Prostate gland (tissue), 2 donors: ENCODE measurements around the gene C2orf15.

ENCODE experiments used
- CTCF ChIP-seq, 4 experiments: fragments of 200-600 bp in 2 of 4; fragments of 450-650 bp in 2 of 4; sonication (generic) in 2 of 4; IDR thresholded peaks; 1 replicate in 3 of 4; 2 replicates in 1 of 4; pipeline ENCODE4 v1.5.1; 2016 to 2019; ENCODE audit warnings: antibody characterized with exemption in 4 of 4, mild to moderate bottlenecking in 2 of 4, moderate library complexity in 2 of 4
- POLR2A ChIP-seq: fragments of 450-650 bp; IDR thresholded peaks from one replicate; pipeline ENCODE4 v1.6.1; 2016; ENCODE audit warnings: antibody characterized with exemption, mild to moderate bottlenecking
- POLR2AphosphoS5 ChIP-seq: sonication (generic); formaldehyde crosslinking; IDR thresholded peaks from one replicate; pipeline ENCODE4 v1.6.1; 2017; ENCODE audit warnings: antibody characterized with exemption

DNA sequence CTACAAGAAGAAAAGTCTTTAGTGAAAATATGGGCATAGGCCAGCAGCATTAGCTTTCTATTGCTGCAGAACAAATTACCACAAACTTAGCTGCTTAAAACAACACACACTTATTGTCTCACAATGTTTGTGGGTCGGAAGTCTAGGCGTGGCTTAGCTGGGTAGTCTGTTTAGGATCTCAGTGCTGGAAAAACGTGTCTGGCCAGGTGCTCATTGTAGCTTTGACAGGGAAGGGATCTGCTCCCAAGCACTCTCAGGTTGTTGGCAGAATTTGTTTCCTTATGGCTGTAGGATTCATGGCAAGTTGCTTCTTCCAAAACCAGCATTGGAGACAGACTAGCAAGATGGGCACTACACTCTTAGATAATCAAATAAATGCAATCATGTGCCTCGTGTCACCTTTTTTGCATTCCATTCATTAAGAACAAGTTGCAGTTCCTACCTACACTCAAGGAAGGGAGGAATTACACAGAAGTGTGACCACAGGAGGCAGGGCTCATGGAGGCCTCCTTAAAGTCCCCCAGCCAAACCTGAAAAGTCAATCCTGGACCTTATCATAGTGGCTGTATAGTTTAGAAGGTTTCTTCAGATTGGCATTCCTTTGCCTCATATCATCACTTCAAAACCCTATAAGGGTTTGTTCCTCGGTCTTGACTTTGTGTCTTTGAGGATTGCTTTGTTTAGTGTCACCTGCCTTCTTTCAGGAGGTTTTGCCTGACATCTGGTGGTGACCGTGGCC, 56.8 kb downstream of the C2orf15 start:
- TF ChIP-seq CTCF (IDR thresholded peaks at IDR 0.05) = no peak
- no peak for TF ChIP-seq POLR2A
- peak; percentile 35 for TF ChIP-seq POLR2AphosphoS5
